ENCODE measurements around the gene COX4I1. TPM values are rescaled to one million over a fixed set of nuclear protein-coding genes. Genes with fewer than 3 reads are reported as not detected.

Gene COX4I1
- total and polyA plus RNA-seq, 7 experiments from 2014 or later = 479 to 1,303 (median 677) TPM

GRCh38 chr16:85765767-85766166 lies 33.7 kb upstream of the COX4I1 start:
- Mint-ChIP-seq H3K4me1 (peaks cover 0 to 1% (median 0%) of the 10 kb centered on the region in 7 donors), H3K27ac (peak overlapping the region in 1 of 9 donors; percentile 67), H3K27me3 (no peaks in the 10 kb centered on the region), H3K36me3 (peaks cover 0 to 8% (median 3%) of the 10 kb centered on the region in 5 donors), H3K9me3 (no peaks in the 10 kb centered on the region), H3K4me3 (no peak overlapping the region)
- ATAC-seq (no peak), DNase-seq (no peak)
- peaks cover 0 to 2% (median 0%) of the 10 kb centered on the region in 3 experiments for H3K36me3 ChIP-seq (ENCODE audit: control insufficient read depth in 2 of 3, insufficient read depth in 3 of 3, low read length in 3 of 3)
- POLR2A ChIA-PET = interaction anchor here (1.0 kb wide), 1 partner anchor 20 kb away, joined by 3 read pairs; no protein-coding TSS in a partner anchor
- H3K9me3 ChIP-seq (ENCODE audit: control insufficient read depth in 2 of 3, low read length in 3 of 3) = no peaks in the 10 kb centered on the region
- H3K27ac ChIP-seq (ENCODE audit: low read depth, low read length) = no peak overlapping the region
- intact Hi-C loops (cut with micrococcal nuclease) = no loop called here
- no peaks in the 10 kb centered on the region for H3K4me1 ChIP-seq (ENCODE audit: control insufficient read depth in 2 of 2, insufficient read depth in 2 of 2, low read length in 2 of 2)
- CTCF ChIA-PET = no interaction called here
- H3K4me3 ChIP-seq (ENCODE audit: low read length) = no peak overlapping the region
- H3K27me3 ChIP-seq (ENCODE audit: control insufficient read depth in 2 of 2, insufficient read depth in 2 of 2, low read length in 2 of 2) = no peaks in the 10 kb centered on the region

- H3K27ac Mint-ChIP-seq = peak overlapping the region in 1 of 9 donors; percentile 21
- CTCF ChIA-PET = no interaction called here
- peaks cover 0 to 2% (median 0%) of the 10 kb centered on the region in 3 experiments for H3K36me3 ChIP-seq (ENCODE audit: control insufficient read depth in 2 of 3, insufficient read depth in 3 of 3, low read length in 3 of 3)
Observed at GRCh38 chr16:85767531-85767930, 32.0 kb upstream of the COX4I1 start.

DNA sequence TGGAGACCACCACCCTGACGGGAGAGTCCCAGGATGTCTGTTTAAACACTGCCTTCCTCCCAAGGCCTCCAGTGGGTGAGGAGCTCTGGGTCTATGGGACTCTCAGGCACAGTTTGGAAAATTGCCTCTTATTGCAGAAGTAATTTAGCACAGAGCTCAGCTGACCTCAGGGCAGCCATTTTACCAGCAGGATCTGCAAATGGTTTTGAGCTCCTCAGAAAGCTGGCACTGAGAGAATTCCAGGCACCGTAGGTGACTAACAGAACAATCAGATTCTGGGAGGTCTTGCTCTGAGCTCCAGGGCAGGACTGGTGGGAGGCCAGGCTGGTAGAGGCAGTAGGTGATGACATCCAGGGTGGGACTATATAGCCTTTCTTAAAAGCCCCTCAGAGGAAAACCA lies 31.3 kb upstream of the COX4I1 start:
- no peak for DNase-seq
- H3K4me3 ChIP-seq (ENCODE audit: low read length) = no peak overlapping the region
- H3K27me3 Mint-ChIP-seq = no peaks in the 10 kb centered on the region
- H3K36me3 Mint-ChIP-seq = peaks cover 0 to 11% (median 5%) of the 10 kb centered on the region in 5 donors
- H3K27ac ChIP-seq (ENCODE audit: low read depth, low read length) = no peak overlapping the region
- H3K36me3 ChIP-seq (ENCODE audit: control insufficient read depth in 2 of 3, insufficient read depth in 3 of 3, low read length in 3 of 3) = peaks cover 0 to 2% (median 0%) of the 10 kb centered on the region in 3 experiments
- intact Hi-C loops (cut with micrococcal nuclease) = no loop called here
- no peaks in the 10 kb centered on the region for H3K9me3 Mint-ChIP-seq
- no peaks in the 10 kb centered on the region for H3K4me1 Mint-ChIP-seq
- ATAC-seq = no peak
- no peaks in the 10 kb centered on the region for H3K9me3 ChIP-seq (ENCODE audit: control insufficient read depth in 2 of 3, low read length in 3 of 3)
- no peak overlapping the region for H3K4me3 Mint-ChIP-seq
- H3K27me3 ChIP-seq (ENCODE audit: control insufficient read depth in 2 of 2, insufficient read depth in 2 of 2, low read length in 2 of 2) = no peaks in the 10 kb centered on the region
- CTCF ChIA-PET = no interaction called here
- H3K4me1 ChIP-seq (ENCODE audit: control insufficient read depth in 2 of 2, insufficient read depth in 2 of 2, low read length in 2 of 2) = no peaks in the 10 kb centered on the region
- peak overlapping the region in 3 of 9 donors; percentile 30 to 64 (median 60) for H3K27ac Mint-ChIP-seq
- POLR2A ChIA-PET = no interaction called here

More at GRCh38 chr16:85767531-85767930, 32.0 kb upstream of the COX4I1 start:
- ATAC-seq (no peak), DNase-seq (no peak)
- H3K4me1 Mint-ChIP-seq = no peaks in the 10 kb centered on the region
- Histone ChIP-seq H3K4me1 (ENCODE audit: control insufficient read depth in 2 of 2, insufficient read depth in 2 of 2, low read length in 2 of 2) (no peaks in the 10 kb centered on the region), H3K27me3 (ENCODE audit: control insufficient read depth in 2 of 2, insufficient read depth in 2 of 2, low read length in 2 of 2) (no peaks in the 10 kb centered on the region), H3K9me3 (ENCODE audit: control insufficient read depth in 2 of 3, low read length in 3 of 3) (no peaks in the 10 kb centered on the region), H3K27ac (ENCODE audit: low read depth, low read length) (no peak overlapping the region), H3K4me3 (ENCODE audit: low read length) (no peak overlapping the region)
- peaks cover 0 to 11% (median 5%) of the 10 kb centered on the region in 5 donors for H3K36me3 Mint-ChIP-seq
- POLR2A ChIA-PET = no interaction called here
- H3K4me3 Mint-ChIP-seq = no peak overlapping the region
- H3K9me3 Mint-ChIP-seq = no peaks in the 10 kb centered on the region
- no peaks in the 10 kb centered on the region for H3K27me3 Mint-ChIP-seq
- intact Hi-C loops (cut with micrococcal nuclease) = no loop called here

DNA sequence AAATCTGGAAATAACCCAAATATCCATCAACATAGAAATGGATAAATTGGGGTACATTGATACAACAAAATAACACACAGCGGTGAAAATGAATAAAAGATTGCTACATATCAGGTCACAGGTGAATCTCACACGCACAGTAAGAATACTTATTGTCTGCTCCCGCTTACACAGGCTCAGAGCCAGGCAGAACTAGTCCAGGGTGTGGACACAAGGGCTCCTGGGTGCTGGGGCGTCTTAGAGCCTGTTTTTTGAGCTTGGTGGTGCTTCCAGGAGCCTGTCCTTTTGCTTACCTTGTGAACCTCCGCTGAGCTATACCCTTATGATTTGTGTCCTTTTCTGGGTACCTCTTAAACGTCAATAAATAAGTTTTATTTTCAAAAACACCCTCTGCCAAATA lies 28.8 kb upstream of the COX4I1 start:
- Histone ChIP-seq H3K9me3 (ENCODE audit: control insufficient read depth in 2 of 3, low read length in 3 of 3) (no peaks in the 10 kb centered on the region), H3K4me1 (ENCODE audit: control insufficient read depth in 2 of 2, insufficient read depth in 2 of 2, low read length in 2 of 2) (no peaks in the 10 kb centered on the region), H3K27me3 (ENCODE audit: control insufficient read depth in 2 of 2, insufficient read depth in 2 of 2, low read length in 2 of 2) (no peaks in the 10 kb centered on the region), H3K4me3 (ENCODE audit: low read length) (no peak overlapping the region), H3K36me3 (ENCODE audit: control insufficient read depth in 2 of 3, insufficient read depth in 3 of 3, low read length in 3 of 3) (peaks cover 0 to 6% (median 0%) of the 10 kb centered on the region in 3 experiments), H3K27ac (ENCODE audit: low read depth, low read length) (no peak overlapping the region)
- ChIA-PET POLR2A (no interaction called here), CTCF (no interaction called here)
- intact Hi-C loops (cut with micrococcal nuclease) = loop anchor here in 1 of 2 donors (1.0 kb wide), 1 partner anchor 48 kb away; no protein-coding TSS in a partner anchor
- no peak overlapping the region for H3K27ac Mint-ChIP-seq
- H3K36me3 Mint-ChIP-seq = peaks cover 0 to 11% (median 5%) of the 10 kb centered on the region in 5 donors
- no peaks in the 10 kb centered on the region for H3K9me3 Mint-ChIP-seq
- ATAC-seq = no peak
- no peak for DNase-seq
- H3K27me3 Mint-ChIP-seq = no peaks in the 10 kb centered on the region
- H3K4me3 Mint-ChIP-seq = no peak overlapping the region
- H3K4me1 Mint-ChIP-seq = no peaks in the 10 kb centered on the region

DNA sequence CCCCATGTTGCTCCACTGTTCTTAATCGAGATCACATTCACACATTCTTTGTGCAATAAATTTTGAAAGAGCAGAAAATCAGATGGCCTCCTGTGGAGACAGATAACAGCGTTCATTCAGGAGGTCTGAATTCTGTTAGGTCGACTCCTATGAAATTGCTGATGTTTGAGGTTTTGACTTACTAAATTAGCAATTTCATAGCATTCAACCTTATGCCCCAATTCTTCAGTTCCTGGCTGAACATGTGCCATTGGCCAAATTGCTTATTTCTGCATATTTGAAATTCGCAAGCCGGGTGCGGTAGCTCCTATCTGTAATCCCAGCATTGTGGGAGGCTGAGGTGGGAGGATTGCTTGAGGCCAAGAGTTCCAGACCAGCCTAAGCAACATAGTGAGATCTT lies 26.5 kb upstream of the COX4I1 start:
- no peaks in the 10 kb centered on the region for H3K27me3 Mint-ChIP-seq
- intact Hi-C loops (cut with micrococcal nuclease) = no loop called here

GRCh38 chr16:85774136-85774535 lies 25.4 kb upstream of the COX4I1 start:
- H3K27ac Mint-ChIP-seq = peak overlapping the region in 1 of 9 donors; percentile 54
- ChIA-PET POLR2A (no interaction called here), CTCF (no interaction called here)
- Histone ChIP-seq H3K36me3 (ENCODE audit: control insufficient read depth in 2 of 3, insufficient read depth in 3 of 3, low read length in 3 of 3) (peaks cover 4 to 25% (median 9%) of the 10 kb centered on the region in 3 experiments), H3K27me3 (ENCODE audit: control insufficient read depth in 2 of 2, insufficient read depth in 2 of 2, low read length in 2 of 2) (no peaks in the 10 kb centered on the region), H3K27ac (ENCODE audit: low read depth, low read length) (no peak overlapping the region), H3K4me1 (ENCODE audit: control insufficient read depth in 2 of 2, insufficient read depth in 2 of 2, low read length in 2 of 2) (no peaks in the 10 kb centered on the region), H3K4me3 (ENCODE audit: low read length) (no peak overlapping the region), H3K9me3 (ENCODE audit: control insufficient read depth in 2 of 3, low read length in 3 of 3) (no peaks in the 10 kb centered on the region)
- ATAC-seq (no peak), DNase-seq (no peak)
- no peaks in the 10 kb centered on the region for H3K9me3 Mint-ChIP-seq
- no peaks in the 10 kb centered on the region for H3K4me1 Mint-ChIP-seq
- peaks cover 0 to 38% (median 7%) of the 10 kb centered on the region in 5 donors for H3K36me3 Mint-ChIP-seq
- H3K27me3 Mint-ChIP-seq = no peaks in the 10 kb centered on the region
- intact Hi-C loops (cut with micrococcal nuclease) = no loop called here
- no peak overlapping the region for H3K4me3 Mint-ChIP-seq

More for the DNA sequence above, 26.5 kb upstream of the COX4I1 start:
- Histone ChIP-seq H3K36me3 (ENCODE audit: control insufficient read depth in 2 of 3, insufficient read depth in 3 of 3, low read length in 3 of 3) (peaks cover 0 to 14% (median 3%) of the 10 kb centered on the region in 3 experiments), H3K9me3 (ENCODE audit: control insufficient read depth in 2 of 3, low read length in 3 of 3) (no peaks in the 10 kb centered on the region), H3K27me3 (ENCODE audit: control insufficient read depth in 2 of 2, insufficient read depth in 2 of 2, low read length in 2 of 2) (no peaks in the 10 kb centered on the region), H3K4me1 (ENCODE audit: control insufficient read depth in 2 of 2, insufficient read depth in 2 of 2, low read length in 2 of 2) (no peaks in the 10 kb centered on the region), H3K27ac (ENCODE audit: low read depth, low read length) (no peak overlapping the region), H3K4me3 (ENCODE audit: low read length) (no peak overlapping the region)
- CTCF ChIA-PET = no interaction called here
- H3K9me3 Mint-ChIP-seq = no peaks in the 10 kb centered on the region
- peak overlapping the region in 1 of 9 donors; percentile 48 for H3K27ac Mint-ChIP-seq
- DNase-seq = no peak
- ATAC-seq = no peak
- POLR2A ChIA-PET = no interaction called here
- H3K4me1 Mint-ChIP-seq = no peaks in the 10 kb centered on the region
- no peak overlapping the region for H3K4me3 Mint-ChIP-seq
- H3K36me3 Mint-ChIP-seq = peaks cover 0 to 28% (median 5%) of the 10 kb centered on the region in 5 donors

GRCh38 chr16:85774811-85775210 lies 24.7 kb upstream of the COX4I1 start:
- DNase-seq (no peak), ATAC-seq (no peak)
- H3K27ac ChIP-seq (ENCODE audit: low read depth, low read length) = no peak overlapping the region
- intact Hi-C loops (cut with micrococcal nuclease) = no loop called here
- ChIA-PET POLR2A (no interaction called here), CTCF (no interaction called here)
- H3K36me3 Mint-ChIP-seq = peaks cover 4 to 41% (median 12%) of the 10 kb centered on the region in 5 donors
- H3K4me1 ChIP-seq (ENCODE audit: control insufficient read depth in 2 of 2, insufficient read depth in 2 of 2, low read length in 2 of 2) = no peaks in the 10 kb centered on the region
- H3K4me1 Mint-ChIP-seq = no peaks in the 10 kb centered on the region
- H3K9me3 Mint-ChIP-seq = no peaks in the 10 kb centered on the region
- no peaks in the 10 kb centered on the region for H3K27me3 Mint-ChIP-seq
- H3K9me3 ChIP-seq (ENCODE audit: control insufficient read depth in 2 of 3, low read length in 3 of 3) = no peaks in the 10 kb centered on the region
- no peak overlapping the region for H3K27ac Mint-ChIP-seq
- H3K36me3 ChIP-seq (ENCODE audit: control insufficient read depth in 2 of 3, insufficient read depth in 3 of 3, low read length in 3 of 3) = peaks cover 7 to 31% (median 9%) of the 10 kb centered on the region in 3 experiments
- H3K4me3 ChIP-seq (ENCODE audit: low read length) = no peak overlapping the region
- no peaks in the 10 kb centered on the region for H3K27me3 ChIP-seq (ENCODE audit: control insufficient read depth in 2 of 2, insufficient read depth in 2 of 2, low read length in 2 of 2)
- no peak overlapping the region for H3K4me3 Mint-ChIP-seq
